HCT116 (cell line): ENCODE results near the gene ABHD2. TPM values are rescaled to one million over a fixed set of nuclear protein-coding genes. Genes with fewer than 3 reads are reported as not detected.

Experiments
- ATAC-seq: fragments of 200-7000 bp; cut with Tn5 transposase; 2 replicates; pipeline ENCODE4 v1.9.1; 2020; ENCODE audit warnings: mild to moderate bottlenecking, moderate library complexity
- BruUV-seq: library from RNA; stranded (reverse); fragments of 400-500 nt; replicated peaks from 2 replicates; lab custom pipeline; 2021; lab: Mats Ljungman, UMichigan
- CTCF ChIA-PET: fragments of 300-600 bp; sonication (Branson Sonifier 250); formaldehyde crosslinking; loops from one replicate; lab custom pipeline; 2021; ENCODE audit warnings: antibody characterized with exemption; lab: Charles Lee
- POLR2A ChIA-PET: fragments of 300-600, 350-600 bp; sonication (Branson Sonifier 250); formaldehyde crosslinking; loops from one replicate; lab custom pipeline; 2021; ENCODE audit warnings: antibody characterized with exemption; lab: Charles Lee
- RAD21 ChIA-PET, 2 experiments: fragments of 300-600 bp; sonication (Branson Sonifier 250); formaldehyde crosslinking; loops; one replicate each; lab custom pipeline; 2023; ENCODE audit warnings: low total read pairs in 2 of 2; ENCODE audit not compliant: uncharacterized antibody in 2 of 2, unreplicated experiment in 2 of 2, low non-redundant PET in 1 of 2; lab: Charles Lee
- DNase-seq: peaks from one replicate; pipeline ENCODE4 v3.0.0-alpha.2; 2010; ENCODE audit warnings: low read depth, low spot score
- H2AFZ ChIP-seq: fragments of 200-600 bp; shearing (Covaris generic), sonication (generic); 2 replicates; pipeline ENCODE4 v1.6.1; 2017; ENCODE audit warnings: low read depth, mixed run types, mixed read lengths, antibody characterized with exemption, low read length; ENCODE audit not compliant: poor library complexity, severe bottlenecking
- H3K27ac ChIP-seq: 2 replicates; pipeline ENCODE4 v1.5.1; 2012; ENCODE audit warnings: low read depth, low read length
- H3K27me3 ChIP-seq: fragments of 200-600 bp; sonication (generic); 2 replicates; pipeline ENCODE4 v1.6.1; 2016; ENCODE audit warnings: mixed run types, low read length, mixed read lengths; ENCODE audit not compliant: insufficient read depth
- H3K36me3 ChIP-seq, 2 experiments: fragments of 200-500 bp in 1 of 2; fragments of 200-600 bp in 1 of 2; sonication (Bioruptor generic) in 1 of 2; sonication (generic) in 1 of 2; 2 replicates each; pipeline versions ENCODE4 v1.5.1 to v1.6.1; 2014 to 2016; ENCODE audit warnings: low read length in 2 of 2, inconsistent platforms in 1 of 2, mixed read lengths in 1 of 2, mixed run types in 1 of 2; ENCODE audit not compliant: insufficient read depth in 2 of 2, control insufficient read depth in 1 of 2
- H3K4me1 ChIP-seq, 2 experiments: fragments of 200-600 bp in 1 of 2; sonication (generic) in 1 of 2; 2 replicates each; pipeline versions ENCODE4 v1.5.1 to v1.6.1; 2012 to 2017; ENCODE audit warnings: low read length in 2 of 2, inconsistent platforms in 1 of 2, mild to moderate bottlenecking in 1 of 2, mixed read lengths in 1 of 2, mixed run types in 1 of 2, moderate library complexity in 1 of 2; ENCODE audit not compliant: insufficient read depth in 2 of 2, control insufficient read depth in 1 of 2
- H3K4me2 ChIP-seq: fragments of 200-600 bp; sonication (generic); 2 replicates; pipeline ENCODE4 v1.6.1; 2017; ENCODE audit warnings: mixed run types, low read length, mixed read lengths
- H3K4me3 ChIP-seq, 2 experiments: fragments of 200-600 bp in 1 of 2; sonication (generic) in 1 of 2; replicated peaks in 1 of 2; 2 replicates each; pipeline ENCODE4 v1.5.1; 2011 to 2016; ENCODE audit warnings: low read length in 2 of 2, control low read depth in 1 of 2, low read depth in 1 of 2, mild to moderate bottlenecking in 1 of 2, mixed read lengths in 1 of 2, mixed run types in 1 of 2
- H3K79me2 ChIP-seq: fragments of 200-600 bp; sonication (generic); 2 replicates; pipeline ENCODE4 v1.6.1; 2017; ENCODE audit warnings: mild to moderate bottlenecking, mixed run types, low read length, moderate library complexity, mixed read lengths; ENCODE audit not compliant: insufficient read depth
- H3K9ac ChIP-seq: fragments of 200-600 bp; sonication (generic); 2 replicates; pipeline ENCODE4 v1.6.1; 2016; ENCODE audit warnings: low read length, mixed read lengths
- H3K9me2 ChIP-seq: fragments of 200-600 bp; sonication (generic), shearing (Covaris generic); 2 replicates; pipeline ENCODE4 v1.6.1; 2017; ENCODE audit warnings: mixed run types, mild to moderate bottlenecking, moderate library complexity; ENCODE audit not compliant: insufficient read depth
- H3K9me3 ChIP-seq, 2 experiments: fragments of 200-500 bp in 1 of 2; fragments of 200-600 bp in 1 of 2; sonication (Bioruptor generic) in 1 of 2; sonication (generic) in 1 of 2; 2 replicates each; pipeline ENCODE4 v1.6.1; 2014 to 2017; ENCODE audit warnings: low read length in 2 of 2, mixed read lengths in 2 of 2, inconsistent platforms in 1 of 2, low read depth in 1 of 2, mild to moderate bottlenecking in 1 of 2, mixed run types in 1 of 2, moderate library complexity in 1 of 2; ENCODE audit not compliant: control insufficient read depth in 1 of 2, insufficient read depth in 1 of 2
- H4K20me1 ChIP-seq: fragments of 200-600 bp; sonication (generic), shearing (Covaris generic); 2 replicates; pipeline ENCODE4 v1.6.1; 2017; ENCODE audit warnings: mixed run types, mild to moderate bottlenecking, moderate library complexity; ENCODE audit not compliant: insufficient read depth
- CBX3 ChIP-seq: IDR thresholded peaks from 2 replicates; pipeline ENCODE4 v1.6.1; 2012; ENCODE audit warnings: low read depth
- ELF1 ChIP-seq: IDR thresholded peaks from 2 replicates; pipeline ENCODE4 v1.6.1; 2012; ENCODE audit warnings: low read depth, borderline replicate concordance
- EZH2phosphoT487 ChIP-seq: fragments of 200-600 bp; IDR thresholded peaks from 2 replicates; pipeline ENCODE4 v1.6.1; 2018; ENCODE audit warnings: antibody characterized with exemption, borderline replicate concordance
- JUND ChIP-seq: IDR thresholded peaks from 2 replicates; pipeline ENCODE4 v1.6.1; 2012
- POLR2A ChIP-seq: IDR thresholded peaks from 2 replicates; pipeline ENCODE4 v1.7.0; 2011; ENCODE audit warnings: borderline replicate concordance; ENCODE audit not compliant: insufficient read depth, insufficient read length; ENCODE audit errors: extremely low read depth
- POLR2AphosphoS5 ChIP-seq: IDR thresholded peaks from 2 replicates; pipeline ENCODE4 v1.6.1; 2011; ENCODE audit warnings: mild to moderate bottlenecking, low read depth, low read length, moderate library complexity
- RAD21 ChIP-seq: IDR thresholded peaks from 2 replicates; pipeline ENCODE4 v1.6.1; 2012; ENCODE audit warnings: low read depth, mild to moderate bottlenecking
- SIN3A ChIP-seq: IDR thresholded peaks from 2 replicates; pipeline ENCODE4 v1.6.1; 2012; ENCODE audit warnings: low read depth
- SRF ChIP-seq: IDR thresholded peaks from 2 replicates; pipeline ENCODE4 v1.6.1; 2012; ENCODE audit warnings: low read depth
- TCF7L2 ChIP-seq: IDR thresholded peaks from 2 replicates; pipeline ENCODE4 v1.7.0; 2011; ENCODE audit warnings: borderline replicate concordance, inconsistent platforms; ENCODE audit not compliant: insufficient read depth, insufficient read length; ENCODE audit errors: extremely low read depth
- ZNF274 ChIP-seq: fragments of 200-500 bp; sonication (Bioruptor generic); IDR thresholded peaks from 2 replicates; pipeline ENCODE4 v1.6.1; 2014; ENCODE audit warnings: mild to moderate bottlenecking, low read depth, low read length, inconsistent platforms
- intact Hi-C: fragments of 100-400 bp; cut with micrococcal nuclease; formaldehyde crosslinking; loops from 2 replicates; pipeline ENCODE4 v1.10.0; 2022
- total RNA-seq: library from RNA; stranded (reverse); gene quantifications from one replicate; pipeline ENCODE4 v1.2.1, GENCODE V29; 2021; ENCODE audit not compliant: unreplicated experiment
- TF ChIP-seq, protein P1 (sequence below): IDR thresholded peaks from 2 replicates; pipeline ENCODE4 v1.6.1; 2012
- TF ChIP-seq, protein P2 (sequence below), 3 experiments: fragments of 200-600 bp in 1 of 3; sonication (generic) in 1 of 3; IDR thresholded peaks in 2 of 3; conservative IDR thresholded peaks in 1 of 3; 2 replicates each; pipeline ENCODE4 v1.5.1; 2012 to 2017; ENCODE audit warnings: low read depth in 2 of 3, low read length in 2 of 3, antibody characterized with exemption in 1 of 3, borderline replicate concordance in 1 of 3, control low read depth in 1 of 3, mild to moderate bottlenecking in 1 of 3, mixed read lengths in 1 of 3, mixed run types in 1 of 3, moderate library complexity in 1 of 3; ENCODE audit not compliant: insufficient read depth in 1 of 3
- TF ChIP-seq, protein P3 (sequence below): IDR thresholded peaks from 2 replicates; pipeline ENCODE4 v1.6.1; 2011; ENCODE audit warnings: mild to moderate bottlenecking, low read length, moderate library complexity; ENCODE audit not compliant: insufficient replicate concordance; ENCODE audit errors: extremely low read depth

ABHD2 gene
- total RNA-seq, 1 experiment from 2014 or later: 40.8 TPM

DNA sequence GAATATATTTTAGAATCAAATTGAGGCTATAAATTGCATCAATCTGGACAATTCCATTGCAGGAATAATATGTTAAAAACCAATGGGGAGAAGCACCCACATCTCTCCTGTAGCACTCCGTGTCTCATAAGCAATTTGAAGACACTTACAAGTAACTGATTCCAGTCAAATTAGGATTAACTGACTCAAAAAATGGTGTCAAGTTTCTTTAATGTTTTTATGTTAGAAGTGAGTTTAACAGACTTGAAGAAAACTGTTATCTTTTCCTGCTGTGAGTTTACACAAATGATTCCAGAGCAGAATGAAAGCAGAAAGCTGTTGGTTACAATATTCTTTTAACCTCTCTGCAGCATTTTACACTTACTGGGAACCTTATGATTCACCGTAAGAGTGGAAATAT, 109.9 kb downstream of the ABHD2 start:
- POLR2A ChIA-PET: no interaction called here
- H3K9me3 ChIP-seq: no peaks in the 10 kb centered on the region
- H3K79me2 ChIP-seq: no peaks in the 10 kb centered on the region
- no peaks in the 10 kb centered on the region for H4K20me1 ChIP-seq
- peaks cover 17% of the 10 kb centered on the region in 2 experiments for H3K4me1 ChIP-seq
- H3K9me2 ChIP-seq: no peaks in the 10 kb centered on the region
- no peak overlapping the region for H2AFZ ChIP-seq
- DNase-seq (no peak), ATAC-seq (no peak)
- BruUV-seq: no TSS peak
- H3K4me2 ChIP-seq: no peak overlapping the region
- intact Hi-C loops: no loop called here
- H3K27ac ChIP-seq: no peak overlapping the region
- CTCF ChIA-PET: interaction anchor here (0.9 to 5.0 kb wide), 3 partner anchors 9 to 140 kb away, joined by 3 to 30 read pairs (median 4); no protein-coding TSS in a partner anchor
- no peaks in the 10 kb centered on the region for H3K27me3 ChIP-seq
- RAD21 ChIA-PET: interaction anchor here in 1 of 2 experiments (1.2 kb wide), 1 partner anchor 8 kb away, joined by 4 read pairs; no protein-coding TSS in a partner anchor
- no peaks in the 10 kb centered on the region for H3K36me3 ChIP-seq
- TF ChIP-seq ELF1 (no peak), SIN3A (no peak), POLR2AphosphoS5 (no peak)
- TF ChIP-seq, protein P1, sequence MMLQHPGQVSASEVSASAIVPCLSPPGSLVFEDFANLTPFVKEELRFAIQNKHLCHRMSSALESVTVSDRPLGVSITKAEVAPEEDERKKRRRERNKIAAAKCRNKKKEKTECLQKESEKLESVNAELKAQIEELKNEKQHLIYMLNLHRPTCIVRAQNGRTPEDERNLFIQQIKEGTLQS: no peak
- TF ChIP-seq, all 23 proteins: peak for 0
- Histone ChIP-seq H3K4me3 (no peak overlapping the region), H3K9ac (no peak overlapping the region)

DNA sequence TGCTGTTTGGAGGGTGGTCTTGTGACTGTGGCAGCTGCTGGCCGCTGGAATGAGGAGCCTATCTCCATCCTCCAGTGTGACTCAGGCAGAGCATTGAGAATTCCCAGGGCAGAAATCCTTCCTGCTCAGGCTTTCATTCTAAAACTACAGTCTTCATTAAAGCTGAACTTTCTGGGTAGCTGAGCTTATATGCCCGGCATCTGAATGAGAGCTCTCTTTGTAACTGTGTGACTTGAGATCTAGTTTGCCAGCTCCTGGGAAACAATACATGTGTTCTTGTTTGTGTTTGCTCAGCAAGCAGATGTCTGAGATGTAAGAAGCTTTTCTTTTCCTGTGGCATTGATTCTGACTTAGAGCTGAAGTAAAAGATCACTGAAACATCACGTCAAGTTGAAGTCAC, 110.7 kb downstream of the ABHD2 start:
- Histone ChIP-seq H3K27ac (no peak overlapping the region), H3K4me3 (no peak overlapping the region), H3K9ac (no peak overlapping the region), H3K4me1 (peaks cover 17% of the 10 kb centered on the region in 2 experiments), H3K9me2 (no peaks in the 10 kb centered on the region), H3K79me2 (no peaks in the 10 kb centered on the region), H4K20me1 (no peaks in the 10 kb centered on the region), H3K9me3 (no peaks in the 10 kb centered on the region), H3K36me3 (no peaks in the 10 kb centered on the region), H3K4me2 (no peak overlapping the region), H2AFZ (no peak overlapping the region), H3K27me3 (no peaks in the 10 kb centered on the region)
- TF ChIP-seq, protein P2, sequence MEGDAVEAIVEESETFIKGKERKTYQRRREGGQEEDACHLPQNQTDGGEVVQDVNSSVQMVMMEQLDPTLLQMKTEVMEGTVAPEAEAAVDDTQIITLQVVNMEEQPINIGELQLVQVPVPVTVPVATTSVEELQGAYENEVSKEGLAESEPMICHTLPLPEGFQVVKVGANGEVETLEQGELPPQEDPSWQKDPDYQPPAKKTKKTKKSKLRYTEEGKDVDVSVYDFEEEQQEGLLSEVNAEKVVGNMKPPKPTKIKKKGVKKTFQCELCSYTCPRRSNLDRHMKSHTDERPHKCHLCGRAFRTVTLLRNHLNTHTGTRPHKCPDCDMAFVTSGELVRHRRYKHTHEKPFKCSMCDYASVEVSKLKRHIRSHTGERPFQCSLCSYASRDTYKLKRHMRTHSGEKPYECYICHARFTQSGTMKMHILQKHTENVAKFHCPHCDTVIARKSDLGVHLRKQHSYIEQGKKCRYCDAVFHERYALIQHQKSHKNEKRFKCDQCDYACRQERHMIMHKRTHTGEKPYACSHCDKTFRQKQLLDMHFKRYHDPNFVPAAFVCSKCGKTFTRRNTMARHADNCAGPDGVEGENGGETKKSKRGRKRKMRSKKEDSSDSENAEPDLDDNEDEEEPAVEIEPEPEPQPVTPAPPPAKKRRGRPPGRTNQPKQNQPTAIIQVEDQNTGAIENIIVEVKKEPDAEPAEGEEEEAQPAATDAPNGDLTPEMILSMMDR (IDR thresholded peaks at IDR 0.05 in 2 of 3, conservative IDR thresholded peaks at IDR 0.05 in 1 of 3; ENCODE audit: borderline replicate concordance in 1 of 3, insufficient read depth in 1 of 3, low read depth in 2 of 3, low read length in 2 of 3): no peak
- TF ChIP-seq, protein P3, sequence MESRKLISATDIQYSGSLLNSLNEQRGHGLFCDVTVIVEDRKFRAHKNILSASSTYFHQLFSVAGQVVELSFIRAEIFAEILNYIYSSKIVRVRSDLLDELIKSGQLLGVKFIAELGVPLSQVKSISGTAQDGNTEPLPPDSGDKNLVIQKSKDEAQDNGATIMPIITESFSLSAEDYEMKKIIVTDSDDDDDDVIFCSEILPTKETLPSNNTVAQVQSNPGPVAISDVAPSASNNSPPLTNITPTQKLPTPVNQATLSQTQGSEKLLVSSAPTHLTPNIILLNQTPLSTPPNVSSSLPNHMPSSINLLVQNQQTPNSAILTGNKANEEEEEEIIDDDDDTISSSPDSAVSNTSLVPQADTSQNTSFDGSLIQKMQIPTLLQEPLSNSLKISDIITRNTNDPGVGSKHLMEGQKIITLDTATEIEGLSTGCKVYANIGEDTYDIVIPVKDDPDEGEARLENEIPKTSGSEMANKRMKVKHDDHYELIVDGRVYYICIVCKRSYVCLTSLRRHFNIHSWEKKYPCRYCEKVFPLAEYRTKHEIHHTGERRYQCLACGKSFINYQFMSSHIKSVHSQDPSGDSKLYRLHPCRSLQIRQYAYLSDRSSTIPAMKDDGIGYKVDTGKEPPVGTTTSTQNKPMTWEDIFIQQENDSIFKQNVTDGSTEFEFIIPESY: no peak
- TF ChIP-seq SRF (no peak), TCF7L2 (no peak), ZNF274 (no peak), ELF1 (no peak), SIN3A (no peak), CBX3 (no peak), POLR2A (no peak), EZH2phosphoT487 (no peak), RAD21 (no peak), JUND (no peak)
- TF ChIP-seq, protein P1: no peak
- ATAC-seq (no peak), DNase-seq (no peak)
- ChIA-PET POLR2A (no interaction called here), RAD21 (no interaction called here), CTCF (interaction anchor here (1.4 kb wide), 1 partner anchor 21 kb away, joined by 4 read pairs; no protein-coding TSS in a partner anchor)
- intact Hi-C loops: no loop called here
- BruUV-seq: no TSS peak
